AML-193 (cell line): ENCODE measurements around the gene SPPL3.
"Not testable (repeated sequence)": the region's sequence is repeated elsewhere in the genome, so short reads cannot be mapped to it uniquely, and the experiment has no call there.

ENCODE experiments used
- DNase-seq, 2 experiments: peaks; one replicate each; lab custom pipeline; 2025; lab: John Stamatoyannopoulos, UW

The SPPL3 gene

GRCh38 chr12:120920178-120920577 lies 16.0 kb upstream of the SPPL3 start:
- no peak for DNase-seq

GRCh38 chr12:120917748-120918147 lies 13.6 kb upstream of the SPPL3 start:
- no peak for DNase-seq

DNA sequence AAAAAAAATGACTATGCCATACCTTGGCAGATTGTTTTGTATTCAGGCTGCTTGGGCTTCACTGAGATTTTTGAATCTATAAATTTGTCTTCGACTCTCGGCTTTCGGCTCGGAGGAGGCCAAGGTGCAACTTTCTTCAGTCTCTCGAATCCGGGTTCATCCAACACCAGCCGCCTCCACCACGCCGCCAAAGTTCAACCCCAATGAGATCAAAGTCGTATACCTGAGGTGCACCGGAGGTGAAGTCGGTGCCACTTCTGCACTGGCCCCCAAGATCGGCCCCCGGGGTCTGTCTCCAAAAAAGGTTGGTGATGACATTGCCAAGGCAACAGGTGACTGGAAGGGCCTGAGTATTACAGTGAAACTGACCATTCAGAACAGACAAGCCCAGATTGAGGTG lies 12.4 kb upstream of the SPPL3 start:
- DNase-seq = no peak

GRCh38 chr12:120914794-120915193 lies 10.6 kb upstream of the SPPL3 start:
- no peak for DNase-seq

DNA sequence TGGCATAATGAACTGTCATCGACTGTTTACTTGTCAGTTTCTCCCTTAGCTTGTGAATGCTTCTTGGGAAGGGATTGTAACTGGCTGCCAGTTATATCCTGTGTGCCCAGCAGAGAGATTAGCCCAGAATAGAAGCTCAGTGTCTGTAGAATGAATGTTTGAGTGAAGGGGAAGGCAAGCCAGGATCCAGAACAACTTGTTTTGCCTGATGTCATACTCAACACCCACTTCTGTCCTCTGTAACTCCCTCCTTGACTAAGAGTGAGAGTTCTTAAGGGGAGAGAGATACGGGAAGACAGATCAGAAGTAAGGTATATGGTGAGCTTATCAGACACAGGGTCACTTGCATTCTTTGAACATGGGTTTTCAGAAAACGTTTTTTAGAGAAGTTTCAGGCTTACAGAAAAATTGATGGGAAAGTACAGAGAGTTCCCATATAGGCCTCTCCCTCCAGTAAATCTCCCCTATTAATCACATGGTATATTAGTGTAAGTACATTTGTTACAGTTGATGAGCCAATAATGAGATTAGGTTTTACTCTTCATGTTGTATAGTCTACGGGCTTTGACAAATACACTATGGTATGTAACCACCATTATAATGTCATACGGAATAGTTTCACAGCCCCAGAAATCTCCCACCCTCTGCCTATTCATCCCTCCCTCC lies 5.6 kb upstream of the SPPL3 start:
- DNase-seq = no peak

DNA sequence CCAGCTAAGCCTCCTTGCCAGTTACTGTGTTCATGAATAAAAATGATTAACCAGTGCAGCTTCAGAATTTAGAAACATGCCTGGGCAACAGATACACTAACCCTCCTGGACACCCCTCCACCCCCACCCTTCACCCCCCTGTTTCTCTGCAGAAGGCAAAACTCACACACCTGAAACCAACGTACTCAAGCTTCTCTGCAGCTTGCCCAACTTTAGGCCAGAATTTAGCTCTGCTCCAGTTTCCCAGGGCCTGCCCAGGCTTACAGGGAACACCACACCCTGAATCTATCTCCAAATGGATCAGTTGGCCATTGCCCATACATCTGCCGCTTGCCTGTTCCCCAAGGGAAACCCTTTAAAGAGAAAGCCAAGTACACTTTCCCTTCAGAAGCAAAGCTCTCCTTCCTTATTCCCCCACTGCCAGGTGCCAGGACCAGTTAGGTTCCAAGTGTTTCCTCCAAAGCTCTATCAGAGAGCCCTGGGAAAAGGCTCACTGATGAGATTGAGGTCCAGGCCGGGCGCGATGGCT lies 1.8 kb upstream of the SPPL3 start:
- no peak for DNase-seq

DNA sequence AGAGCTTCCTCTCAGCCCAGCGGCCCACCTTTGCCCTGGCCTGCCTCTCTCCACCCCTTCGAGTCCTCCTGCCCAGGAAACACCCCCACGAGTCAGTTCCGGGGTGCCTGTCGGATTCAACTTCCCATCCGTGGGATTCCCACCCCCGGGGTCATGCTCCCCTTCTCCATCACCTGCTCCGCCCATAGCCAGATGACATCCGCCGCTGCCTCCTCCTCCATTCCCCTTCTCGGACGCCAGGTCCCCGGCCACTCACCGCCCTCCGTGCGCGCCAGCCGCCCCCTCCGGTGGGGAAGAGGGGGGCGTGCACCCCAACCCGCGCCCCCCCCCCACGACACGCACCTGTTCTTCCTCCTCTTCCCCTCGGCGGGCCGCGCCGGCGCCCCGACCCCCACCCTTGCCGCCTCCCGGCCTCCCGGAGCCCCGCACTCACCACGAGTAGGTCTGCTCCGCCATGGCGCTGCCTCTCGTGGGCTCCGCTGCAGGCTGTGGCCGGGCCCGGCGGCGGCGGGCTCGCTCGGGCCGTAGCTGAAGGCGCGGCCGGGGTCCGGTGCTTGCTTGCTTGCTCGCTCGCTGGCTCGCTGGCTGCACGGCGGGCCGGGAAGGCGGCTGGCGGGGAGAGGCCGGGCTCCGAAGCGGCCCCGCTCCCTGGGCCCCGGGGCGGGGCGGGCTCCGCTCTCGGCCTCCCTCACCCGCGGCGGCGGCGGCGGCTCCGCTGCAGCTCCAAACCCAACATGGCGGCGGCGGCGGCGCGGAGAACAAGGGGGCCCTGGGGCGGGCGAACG lies 554 bp downstream of the SPPL3 start:
- peak; percentile 55 to 60 for DNase-seq

DNA sequence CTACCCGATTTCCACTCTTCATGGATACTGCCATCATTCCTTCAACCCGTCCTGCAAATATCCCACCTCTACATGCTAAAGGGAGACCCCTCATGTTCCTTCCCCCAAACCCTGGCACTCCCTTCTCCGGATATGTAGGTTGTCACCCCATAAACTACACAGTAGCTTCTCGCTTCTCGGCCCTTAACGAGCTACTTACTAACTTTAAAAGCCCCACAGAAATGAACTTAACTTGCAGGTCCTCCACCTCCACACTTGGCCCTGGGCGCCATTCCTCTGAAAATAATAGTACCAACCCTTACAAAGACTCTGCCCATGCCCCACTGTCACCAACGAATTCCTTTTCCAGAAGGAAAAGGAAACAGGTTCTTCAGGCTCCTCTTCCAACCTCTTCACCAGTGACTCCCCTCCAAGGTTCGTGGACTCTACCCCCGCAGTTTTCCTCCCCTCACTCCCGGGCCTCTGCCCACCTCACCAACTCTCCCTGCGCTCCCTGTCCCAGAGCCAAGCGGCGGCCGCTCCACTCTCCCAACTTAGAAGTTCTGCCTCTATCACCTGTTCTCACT lies 1.2 kb downstream of the SPPL3 start:
- DNase-seq = no peak

GRCh38 chr12:120901818-120902217 lies 2.3 kb downstream of the SPPL3 start:
- DNase-seq = no peak

DNA sequence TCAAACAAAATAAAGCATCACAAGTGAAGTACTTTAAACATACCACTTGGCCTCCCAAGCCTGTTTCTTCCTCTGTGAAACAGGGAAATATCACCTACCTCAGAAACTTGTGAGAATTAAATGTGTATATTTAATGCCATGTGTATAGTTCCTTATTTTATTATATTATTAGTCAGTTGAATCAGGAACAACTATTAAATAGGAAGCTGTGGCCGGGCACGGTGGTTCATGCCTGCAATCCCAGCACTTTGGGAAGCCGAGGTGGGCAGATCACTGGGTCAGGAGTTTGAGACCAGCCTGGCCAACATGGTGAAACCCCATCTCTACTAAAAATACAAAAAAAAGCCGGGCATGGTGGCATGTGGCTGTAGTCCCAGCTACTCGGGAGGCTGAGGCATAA lies 3.1 kb downstream of the SPPL3 start:
- DNase-seq = not testable (repeated sequence)

GRCh38 chr12:120895532-120895931 lies 8.6 kb downstream of the SPPL3 start:
- DNase-seq = no peak

- DNase-seq = peak; percentile 82
These were observed 11.9 kb downstream of the SPPL3 start for GRCh38 chr12:120892265-120892664.

GRCh38 chr12:120890963-120891362 lies 13.2 kb downstream of the SPPL3 start:
- DNase-seq = no peak

- no peak for DNase-seq
These were observed 16.7 kb downstream of the SPPL3 start for GRCh38 chr12:120887253-120888043.

GRCh38 chr12:120886199-120887018 lies 17.7 kb downstream of the SPPL3 start:
- DNase-seq = no peak

DNA sequence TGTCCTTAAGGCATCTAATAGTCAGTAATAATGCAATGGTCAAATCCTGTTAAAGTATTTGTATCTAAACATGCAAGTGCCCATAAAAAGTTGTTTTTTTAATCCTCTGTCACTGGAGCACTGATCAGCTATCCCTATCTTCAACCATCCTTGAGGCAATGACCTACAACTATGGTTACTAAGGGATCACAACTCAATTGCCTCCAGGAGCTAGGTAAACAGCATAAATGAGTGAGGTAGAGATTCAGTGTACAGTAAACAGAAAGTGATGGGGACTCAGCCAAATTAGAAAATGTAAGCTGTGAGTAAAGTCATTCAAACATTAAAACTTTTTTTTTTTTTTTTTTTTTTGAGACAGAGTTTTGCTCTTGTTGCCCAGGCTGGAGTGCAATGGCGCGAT lies 18.6 kb downstream of the SPPL3 start:
- no peak for DNase-seq

DNA sequence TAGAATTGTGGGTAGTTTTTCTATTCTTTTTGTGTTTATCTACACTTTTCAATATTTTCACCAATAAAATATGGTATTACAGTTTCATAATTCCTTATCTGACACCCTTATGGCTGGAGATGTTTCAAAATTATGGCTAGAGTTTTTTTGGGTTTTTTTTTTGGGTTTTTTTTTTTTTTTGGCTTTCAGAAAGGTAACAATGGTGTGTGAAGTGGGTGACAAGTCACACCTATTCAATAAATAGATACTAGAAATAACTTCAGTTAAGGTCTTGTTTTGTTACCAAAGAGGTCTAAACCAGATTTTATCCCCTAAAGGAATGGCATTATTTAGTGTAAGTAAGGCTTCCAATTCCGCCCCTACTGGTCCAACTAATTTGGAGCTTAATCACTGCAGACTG lies 19.5 kb downstream of the SPPL3 start:
- no peak for DNase-seq

DNA sequence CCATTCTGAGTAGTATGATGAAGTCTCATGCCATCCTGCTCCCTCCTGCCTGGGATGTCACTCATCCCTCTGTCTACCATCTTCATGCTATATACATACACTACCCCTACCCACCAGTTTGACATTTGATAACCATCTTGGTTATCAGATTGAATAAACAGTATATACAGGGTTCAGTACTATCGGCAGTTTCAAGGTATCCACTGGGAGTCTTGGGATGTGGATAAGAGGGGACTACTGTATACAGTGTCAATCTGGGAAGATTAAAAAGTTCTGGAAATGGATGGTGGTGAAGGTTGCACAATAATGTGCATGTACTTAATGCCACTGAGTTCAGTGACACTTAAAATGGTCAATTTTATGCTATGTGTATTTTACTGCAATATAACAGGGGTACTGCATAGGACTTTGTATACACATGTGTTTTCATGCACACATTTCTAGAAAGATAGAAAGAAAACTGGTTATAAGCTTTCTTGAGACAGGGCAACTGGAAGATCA lies 22.1 kb downstream of the SPPL3 start:
- no peak for DNase-seq

GRCh38 chr12:120879718-120880300 lies 24.3 kb downstream of the SPPL3 start:
- DNase-seq = no peak

DNA sequence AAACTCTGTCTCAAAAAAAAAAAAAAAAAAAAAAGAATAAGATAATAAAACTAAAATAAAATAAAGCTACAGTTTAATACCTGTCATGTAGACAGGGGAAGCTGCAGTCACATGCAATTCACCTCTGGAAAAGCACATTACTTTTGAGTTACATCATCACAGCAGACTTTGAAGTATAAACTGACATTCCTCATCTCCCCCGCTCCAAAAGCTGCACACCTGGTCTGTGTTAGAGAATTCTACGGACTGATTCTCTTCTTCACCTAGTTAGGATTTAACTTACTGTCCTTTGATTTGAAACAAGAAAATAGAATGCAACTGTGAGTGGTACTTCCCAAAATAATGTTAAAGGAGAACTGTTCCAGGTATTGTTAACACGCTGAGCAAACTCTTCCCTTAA lies 25.1 kb downstream of the SPPL3 start:
- DNase-seq = no peak
